NCI-H82 (cell line): ENCODE data around the gene SIVA1.

ENCODE experiments used
- DNase-seq: peaks from one replicate; lab custom pipeline; 2025; lab: John Stamatoyannopoulos, UW

Gene SIVA1

GRCh38 chr14:104771918-104772706 is 19.2 kb downstream of the SIVA1 start:
- no peak for DNase-seq

- DNase-seq, result no peak
Observed at GRCh38 chr14:104772707-104773504, 20.0 kb downstream of the SIVA1 start.

- DNase-seq, result no peak
Observed at GRCh38 chr14:104773505-104774452, 20.8 kb downstream of the SIVA1 start.

- no peak for DNase-seq
Observed at GRCh38 chr14:104774453-104775072, 21.6 kb downstream of the SIVA1 start.

- DNase-seq, result no peak
Observed at GRCh38 chr14:104775073-104775489, 22.1 kb downstream of the SIVA1 start.

GRCh38 chr14:104776481-104776880 is 23.5 kb downstream of the SIVA1 start:
- no peak for DNase-seq

GRCh38 chr14:104776961-104777807 is 24.2 kb downstream of the SIVA1 start:
- DNase-seq, result no peak

GRCh38 chr14:104777808-104778249 is 24.9 kb downstream of the SIVA1 start:
- no peak for DNase-seq

GRCh38 chr14:104778694-104779331 is 25.9 kb downstream of the SIVA1 start:
- DNase-seq, result no peak

- no peak for DNase-seq
Observed at GRCh38 chr14:104779776-104780512, 27.0 kb downstream of the SIVA1 start.

GRCh38 chr14:104780513-104781030 is 27.6 kb downstream of the SIVA1 start:
- DNase-seq, result no peak

- no peak for DNase-seq
Observed at GRCh38 chr14:104781271-104782077, 28.5 kb downstream of the SIVA1 start.

GRCh38 chr14:104782086-104782807 is 29.3 kb downstream of the SIVA1 start:
- no peak for DNase-seq

GRCh38 chr14:104782808-104783139 is 29.8 kb downstream of the SIVA1 start:
- DNase-seq, result no peak

- DNase-seq, result no peak
Observed at GRCh38 chr14:104783484-104784217, 30.7 kb downstream of the SIVA1 start.

GRCh38 chr14:104784218-104784568 is 31.2 kb downstream of the SIVA1 start:
- DNase-seq, result no peak
